KOPT-K1 (cell line): Measurements from ENCODE around the gene BCL2L12.
"Not testable (repeated sequence)": the region's sequence is repeated elsewhere in the genome, so short reads cannot be mapped to it uniquely, and the experiment has no call there.

Experiments
- H3K27ac ChIP-seq: fragments of 200-600 bp; sonication (generic); 2 replicates; pipeline ENCODE4 v1.5.1; 2016; ENCODE audit warnings: antibody characterized with exemption, mild to moderate bottlenecking, low read depth, low read length; ENCODE audit not compliant: poor library complexity, severe bottlenecking
- H3K36me3 ChIP-seq: fragments of 200-600 bp; sonication (generic); 2 replicates; pipeline ENCODE4 v1.5.1; 2017; ENCODE audit warnings: antibody characterized with exemption, mild to moderate bottlenecking, low read length, moderate library complexity; ENCODE audit not compliant: insufficient read depth
- H3K9me3 ChIP-seq: fragments of 200-600 bp; sonication (generic); 2 replicates; pipeline ENCODE4 v1.5.1; 2017; ENCODE audit warnings: antibody characterized with exemption, low read length, mild to moderate bottlenecking; ENCODE audit not compliant: insufficient read depth, poor library complexity, severe bottlenecking

The BCL2L12 gene

GRCh38 chr19:49696115-49696514, 30.4 kb downstream of the BCL2L12 start:
- no peaks in the 10 kb centered on the region for H3K36me3 ChIP-seq
- no peak overlapping the region for H3K27ac ChIP-seq
- H3K9me3 ChIP-seq = no peaks in the 10 kb centered on the region

DNA sequence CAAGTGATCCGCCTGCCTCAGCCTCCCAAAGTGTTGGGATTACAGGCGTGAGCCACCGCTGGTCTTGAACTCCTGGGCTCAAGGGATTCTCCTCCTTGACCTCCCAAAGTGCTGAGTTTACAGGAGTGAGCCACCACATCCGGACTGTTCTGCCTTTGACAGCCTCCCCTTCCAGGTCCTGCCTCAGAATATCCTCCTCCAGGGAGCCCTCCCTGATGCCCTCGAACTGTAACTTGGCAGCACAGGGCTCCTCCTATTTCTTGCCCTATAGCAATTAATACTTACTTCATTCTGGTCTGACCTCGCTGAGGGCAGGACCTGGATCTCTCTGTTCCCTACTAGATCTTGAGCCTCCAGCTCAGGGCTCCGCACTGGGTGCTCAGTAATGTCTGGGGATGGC, 31.1 kb downstream of the BCL2L12 start:
- Histone ChIP-seq H3K36me3 (no peaks in the 10 kb centered on the region), H3K27ac (no peak overlapping the region), H3K9me3 (no peaks in the 10 kb centered on the region)

DNA sequence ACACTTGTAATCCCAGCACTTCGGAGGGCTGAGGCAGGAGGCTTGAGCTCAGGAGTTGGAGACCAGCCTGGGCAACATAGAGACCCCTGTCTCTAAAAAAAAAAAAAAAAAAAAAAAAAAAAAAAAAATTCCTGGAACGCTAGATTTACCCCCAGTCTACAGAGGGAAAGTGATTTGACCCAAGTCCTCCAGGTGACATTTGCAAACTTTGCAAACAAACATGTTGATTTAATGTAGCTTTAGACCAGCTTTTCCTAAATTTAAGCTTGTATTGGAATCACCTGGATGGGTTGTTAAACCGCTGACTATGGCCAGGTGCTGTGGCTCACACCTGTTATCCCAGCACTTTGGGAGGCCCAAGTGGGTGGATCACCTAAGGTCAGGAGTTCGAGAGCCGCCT, 33.6 kb downstream of the BCL2L12 start:
- Histone ChIP-seq H3K36me3 (no peaks in the 10 kb centered on the region), H3K9me3 (no peaks in the 10 kb centered on the region), H3K27ac (no peak overlapping the region)

- no peak overlapping the region for H3K27ac ChIP-seq
- no peaks in the 10 kb centered on the region for H3K9me3 ChIP-seq
- no peaks in the 10 kb centered on the region for H3K36me3 ChIP-seq
Measured at GRCh38 chr19:49700563-49700962, 34.8 kb downstream of the BCL2L12 start.

DNA sequence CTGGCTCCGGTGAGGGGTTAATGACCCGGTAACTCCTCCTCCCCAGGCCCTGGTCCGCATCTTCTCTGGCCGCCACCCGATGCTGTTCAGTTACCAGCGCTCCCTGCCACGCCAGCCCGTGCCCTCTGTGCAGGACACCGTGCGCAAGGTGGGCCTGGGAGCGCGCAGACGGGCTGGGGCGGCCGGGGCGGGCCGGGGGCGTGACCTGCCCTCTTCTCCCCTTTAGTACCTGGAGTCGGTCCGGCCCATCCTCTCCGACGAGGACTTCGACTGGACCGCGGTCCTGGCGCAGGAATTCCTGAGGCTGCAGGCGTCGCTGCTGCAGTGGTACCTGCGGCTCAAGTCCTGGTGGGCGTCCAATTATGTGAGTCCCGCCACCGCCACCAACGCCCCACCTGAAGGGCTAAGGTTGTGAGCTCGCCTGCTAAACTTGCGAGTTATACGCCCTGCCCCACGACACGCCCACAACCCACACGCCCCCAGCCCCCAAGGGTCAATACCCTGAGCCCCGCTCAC, 35.6 kb downstream of the BCL2L12 start:
- no peaks in the 10 kb centered on the region for H3K9me3 ChIP-seq
- H3K27ac ChIP-seq = no peak overlapping the region
- no peaks in the 10 kb centered on the region for H3K36me3 ChIP-seq

GRCh38 chr19:49704888-49705642, 39.3 kb downstream of the BCL2L12 start:
- no peaks in the 10 kb centered on the region for H3K9me3 ChIP-seq
- H3K36me3 ChIP-seq = no peaks in the 10 kb centered on the region
- no peak overlapping the region for H3K27ac ChIP-seq

GRCh38 chr19:49705919-49706318, 40.2 kb downstream of the BCL2L12 start:
- Histone ChIP-seq H3K27ac (no peak overlapping the region), H3K9me3 (no peaks in the 10 kb centered on the region), H3K36me3 (no peaks in the 10 kb centered on the region)

- Histone ChIP-seq H3K36me3 (no peaks in the 10 kb centered on the region), H3K9me3 (no peaks in the 10 kb centered on the region), H3K27ac (no peak overlapping the region)
Measured at GRCh38 chr19:49710372-49710951, 44.7 kb downstream of the BCL2L12 start.

- Histone ChIP-seq H3K27ac (no peak overlapping the region), H3K9me3 (no peaks in the 10 kb centered on the region), H3K36me3 (no peaks in the 10 kb centered on the region)
Measured at GRCh38 chr19:49712397-49712859, 46.7 kb downstream of the BCL2L12 start.

DNA sequence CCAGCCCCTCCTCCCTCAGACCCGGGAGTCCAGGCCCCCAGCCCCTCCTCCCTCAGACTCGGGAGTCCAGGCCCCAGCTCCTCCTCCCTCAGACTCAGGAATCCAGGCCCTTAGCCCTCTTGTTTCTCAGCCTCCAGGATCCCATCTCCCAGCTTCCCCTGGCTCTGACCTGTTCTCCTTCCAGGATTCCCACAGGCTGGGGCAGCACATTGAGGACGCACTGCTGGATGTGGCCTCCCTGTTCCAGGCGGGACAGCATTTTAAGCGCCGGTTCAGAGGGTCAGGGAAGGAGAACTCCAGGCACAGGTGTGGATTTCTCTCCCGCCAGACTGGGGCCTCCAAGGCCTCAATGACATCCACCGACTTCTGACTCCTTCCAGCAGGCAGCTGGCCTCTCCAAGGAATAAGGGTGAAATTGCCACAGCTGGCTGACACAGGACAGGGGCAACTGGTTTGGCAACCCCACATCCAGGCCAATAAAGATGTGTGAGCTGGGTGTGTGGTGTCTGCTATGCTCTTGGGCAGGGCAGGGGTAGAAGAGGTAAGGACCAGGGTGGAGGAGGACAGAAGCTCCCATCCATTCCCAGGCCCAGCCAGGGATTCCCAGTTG, 47.6 kb downstream of the BCL2L12 start:
- Histone ChIP-seq H3K27ac (no peak overlapping the region), H3K9me3 (no peaks in the 10 kb centered on the region), H3K36me3 (no peaks in the 10 kb centered on the region)

- no peak overlapping the region for H3K27ac ChIP-seq
- no peaks in the 10 kb centered on the region for H3K9me3 ChIP-seq
Measured at GRCh38 chr19:49716154-49716553, 50.4 kb downstream of the BCL2L12 start.

DNA sequence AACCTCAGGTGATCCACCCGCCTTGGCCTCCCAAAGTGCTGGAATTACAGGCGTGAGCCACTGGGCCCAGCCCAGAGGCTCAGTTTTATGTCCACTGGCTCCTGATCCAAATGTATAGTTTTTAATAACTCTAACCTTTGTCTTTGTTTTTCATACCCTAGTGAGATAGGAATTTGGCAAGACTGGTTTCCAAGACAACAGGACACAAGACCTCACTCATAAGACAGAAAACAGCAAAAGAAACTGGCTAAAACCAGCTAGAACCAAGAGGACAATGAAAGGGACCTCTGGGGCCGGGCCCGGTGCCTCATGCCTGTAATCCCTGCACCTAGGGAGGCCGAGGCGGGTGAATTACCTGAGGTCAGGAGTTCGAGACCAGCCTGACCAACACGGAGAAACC, 52.8 kb downstream of the BCL2L12 start:
- H3K9me3 ChIP-seq = no peaks in the 10 kb centered on the region
- no peaks in the 10 kb centered on the region for H3K36me3 ChIP-seq
- no peak overlapping the region for H3K27ac ChIP-seq

More at GRCh38 chr19:49716154-49716553, 50.4 kb downstream of the BCL2L12 start:
- no peaks in the 10 kb centered on the region for H3K36me3 ChIP-seq

- no peak overlapping the region for H3K27ac ChIP-seq
- no peaks in the 10 kb centered on the region for H3K36me3 ChIP-seq
Measured at GRCh38 chr19:49718991-49719390, 53.3 kb downstream of the BCL2L12 start.

DNA sequence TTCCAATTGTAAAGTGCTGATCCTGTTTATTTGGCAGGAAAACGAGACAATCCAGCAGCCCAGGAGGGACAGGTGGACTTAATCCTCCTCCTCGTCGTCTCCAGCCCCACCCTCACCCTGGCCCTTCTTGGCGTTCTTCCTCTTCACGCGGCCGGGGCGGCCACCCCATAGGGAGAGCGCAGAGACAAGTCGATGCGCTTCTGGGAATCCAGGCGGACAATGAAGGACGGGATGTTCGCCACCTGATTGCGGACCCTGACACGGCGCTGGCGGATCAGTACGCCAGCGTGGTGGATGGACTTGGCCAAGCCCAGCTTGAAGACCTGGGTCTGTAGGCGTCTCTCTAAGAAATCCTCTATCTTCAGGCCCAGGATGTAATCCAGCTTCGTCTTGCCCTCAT, 53.7 kb downstream of the BCL2L12 start:
- not testable (repeated sequence) for H3K27ac ChIP-seq, H3K9me3 ChIP-seq, H3K36me3 ChIP-seq

More at GRCh38 chr19:49718991-49719390, 53.3 kb downstream of the BCL2L12 start:
- no peaks in the 10 kb centered on the region for H3K9me3 ChIP-seq
